Measurements from ENCODE around the gene IFNK.

The IFNK gene

DNA sequence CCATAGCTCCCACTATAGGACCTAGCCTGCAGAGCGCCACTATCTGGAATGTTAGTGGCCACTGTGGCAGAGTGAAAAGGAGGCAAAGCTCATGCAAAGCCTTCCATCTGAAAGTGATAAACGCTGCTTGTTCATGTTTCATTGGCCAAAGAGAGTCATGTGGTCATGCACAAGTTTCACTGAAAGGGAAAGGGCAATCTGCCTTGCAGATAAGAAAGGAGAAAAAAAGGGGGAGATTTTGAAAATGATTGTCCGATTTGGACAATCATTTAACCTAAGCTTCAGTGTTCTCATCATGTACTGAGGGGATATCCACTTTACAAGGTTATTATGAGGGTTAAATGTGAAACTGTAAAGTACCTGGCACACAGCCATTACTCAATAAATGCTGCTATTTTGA, 14.6 kb downstream of the IFNK start:
- no peak for DNase-seq (ENCODE audit: low read depth)

DNA sequence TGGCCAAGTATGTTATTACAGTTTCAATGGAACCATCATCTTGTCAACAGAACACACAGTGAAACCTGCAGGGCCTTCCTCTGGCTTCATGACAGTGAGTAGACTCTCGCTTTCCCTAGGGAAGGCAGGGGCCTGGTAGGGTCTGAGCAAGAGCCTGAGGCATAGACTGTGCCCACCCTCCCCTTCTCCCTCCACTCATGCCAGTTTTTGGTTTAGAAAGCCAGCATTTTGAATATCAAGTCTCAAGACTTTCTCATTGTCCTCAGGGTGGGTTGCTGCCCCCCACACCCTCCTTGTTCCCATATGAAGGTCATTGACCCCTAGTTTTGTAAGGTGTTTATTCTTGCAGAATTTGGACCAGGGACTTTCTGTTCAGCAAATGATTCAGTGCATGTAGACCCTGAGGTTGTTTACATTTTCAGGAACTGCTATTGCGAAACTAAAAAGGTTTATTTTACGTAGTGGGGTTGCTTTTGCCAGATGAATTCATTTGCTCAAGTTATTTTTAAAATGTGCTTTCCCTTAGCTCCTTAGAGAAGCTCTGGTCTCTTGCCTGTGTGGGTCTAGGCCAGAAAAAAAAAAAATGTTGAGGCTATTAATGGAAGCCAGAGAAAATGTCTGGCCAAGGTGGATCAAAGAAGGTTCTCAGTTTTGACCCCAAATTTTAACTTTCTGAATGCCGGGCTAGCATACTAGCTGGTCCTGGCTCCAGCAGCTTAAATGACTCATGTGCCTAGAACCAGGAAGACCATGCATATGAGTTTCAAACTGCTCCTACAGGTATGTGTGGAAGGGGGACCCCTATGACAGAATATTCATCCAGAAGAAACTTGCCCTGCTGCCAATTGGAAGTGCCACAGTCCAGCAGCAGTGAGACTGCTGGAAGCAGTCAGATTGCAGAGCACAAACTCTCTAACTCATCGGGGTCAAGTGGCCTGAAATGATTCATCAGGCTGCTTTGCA, 15.7 kb downstream of the IFNK start:
- DNase-seq (ENCODE audit: low read depth), result no peak

DNA sequence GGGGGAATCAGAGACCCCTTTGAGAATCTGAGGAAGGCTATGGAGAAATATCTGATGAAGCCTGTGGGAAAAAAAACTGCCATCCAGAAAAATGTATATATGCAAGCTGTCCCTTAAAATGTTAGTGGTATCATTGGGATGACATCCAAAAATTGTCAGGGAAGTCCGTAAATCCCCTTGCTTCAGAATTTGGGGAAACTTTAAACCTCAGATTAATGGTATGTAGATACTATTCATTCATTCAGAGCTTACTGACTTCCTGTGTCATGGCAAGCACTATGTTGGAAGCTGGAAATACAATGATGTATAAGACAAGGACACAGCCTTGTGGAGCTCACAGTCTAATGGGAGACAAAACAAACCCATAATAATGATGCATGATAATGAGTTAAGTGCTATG, 16.4 kb downstream of the IFNK start:
- no peak for DNase-seq (ENCODE audit: low read depth)

DNA sequence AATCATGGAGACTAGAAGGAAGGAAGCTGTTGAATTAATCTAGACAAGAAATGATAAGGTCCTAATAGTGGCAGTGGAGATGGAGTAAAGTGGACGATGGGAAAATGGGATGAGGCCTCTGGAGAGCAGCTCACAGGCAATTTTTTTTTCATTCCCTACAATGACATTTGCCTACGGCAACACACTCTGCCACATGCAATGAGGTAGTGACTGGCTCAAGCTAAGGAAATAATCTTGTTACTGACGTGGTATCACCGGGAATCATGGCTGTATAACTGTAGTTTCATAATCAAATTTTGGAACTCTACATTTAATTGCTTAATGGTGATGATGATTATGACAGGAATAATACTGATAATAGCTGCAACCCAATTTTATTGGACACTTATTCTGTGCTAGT, 17.6 kb downstream of the IFNK start:
- no peak for DNase-seq (ENCODE audit: low read depth)

DNA sequence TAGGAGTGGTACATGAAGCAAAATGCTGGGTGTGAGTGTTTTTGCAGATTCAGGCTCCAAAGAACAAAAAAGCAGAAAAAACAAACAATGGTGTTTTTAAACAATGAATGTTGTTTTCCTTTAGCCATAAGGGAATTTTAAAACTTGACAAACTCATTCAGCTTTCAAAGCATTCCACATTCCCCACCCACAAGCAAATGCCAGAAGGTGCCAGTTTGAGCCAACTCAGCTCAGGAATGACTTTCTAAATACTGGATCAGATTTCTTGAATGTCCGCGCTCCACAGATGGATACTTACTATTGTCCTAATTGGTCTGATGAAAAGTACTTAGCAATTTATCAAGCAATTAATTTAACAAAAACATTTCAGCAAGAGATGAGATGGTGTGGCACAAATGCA, 18.4 kb downstream of the IFNK start:
- DNase-seq (ENCODE audit: low read depth), result no peak

DNA sequence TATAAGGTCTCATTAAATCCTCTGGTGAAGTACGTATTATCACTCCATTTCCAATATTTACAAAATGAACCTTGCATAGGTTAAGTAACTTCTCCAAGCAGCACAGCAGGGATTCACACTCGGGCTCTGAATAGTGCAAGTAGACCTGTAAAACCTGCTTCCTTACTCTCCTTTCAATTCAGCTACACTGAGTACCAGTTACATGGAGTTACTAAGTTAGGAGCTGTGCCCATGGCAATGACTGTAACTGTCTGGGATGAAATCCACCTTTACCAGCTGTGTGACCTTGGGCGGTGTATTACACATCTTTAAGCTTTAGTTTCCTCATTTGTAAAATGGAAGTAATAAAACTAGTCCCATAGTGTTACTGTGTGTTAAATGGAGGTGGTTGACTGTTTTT, 21.4 kb downstream of the IFNK start:
- no peak for DNase-seq (ENCODE audit: low read depth)

DNA sequence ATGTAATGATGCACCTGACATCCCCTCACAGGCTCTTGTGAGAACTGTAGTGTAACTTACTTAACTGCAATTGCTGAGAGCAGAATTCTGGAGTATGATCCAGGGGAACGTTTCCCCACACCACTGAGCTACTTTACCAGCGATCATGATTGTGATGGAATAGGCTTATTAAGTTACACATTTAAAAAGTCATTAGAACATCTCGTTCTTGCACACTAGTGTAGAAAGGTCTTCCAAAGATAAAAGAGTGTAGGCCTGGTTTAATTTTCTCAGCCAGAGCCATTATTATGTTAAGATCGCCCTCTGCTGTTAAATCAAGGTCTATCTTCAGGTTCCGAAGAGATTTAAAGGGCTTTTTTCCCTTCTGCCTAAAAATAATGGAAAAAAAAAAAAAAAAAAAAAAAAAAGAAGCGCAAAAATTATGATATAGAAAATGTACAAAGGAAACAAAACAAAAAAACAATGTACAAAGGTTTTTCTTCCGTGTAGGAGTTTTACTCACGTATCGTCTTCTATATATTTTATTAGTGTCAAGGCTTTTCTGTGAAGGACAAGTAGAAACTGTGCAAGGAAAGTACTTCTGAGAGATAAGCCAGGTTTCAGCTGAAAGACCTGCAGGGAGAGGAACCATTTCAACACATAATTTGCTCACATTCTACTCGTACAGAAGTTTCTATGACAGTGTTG, 24.1 kb downstream of the IFNK start:
- DNase-seq (ENCODE audit: low read depth), result no peak

DNA sequence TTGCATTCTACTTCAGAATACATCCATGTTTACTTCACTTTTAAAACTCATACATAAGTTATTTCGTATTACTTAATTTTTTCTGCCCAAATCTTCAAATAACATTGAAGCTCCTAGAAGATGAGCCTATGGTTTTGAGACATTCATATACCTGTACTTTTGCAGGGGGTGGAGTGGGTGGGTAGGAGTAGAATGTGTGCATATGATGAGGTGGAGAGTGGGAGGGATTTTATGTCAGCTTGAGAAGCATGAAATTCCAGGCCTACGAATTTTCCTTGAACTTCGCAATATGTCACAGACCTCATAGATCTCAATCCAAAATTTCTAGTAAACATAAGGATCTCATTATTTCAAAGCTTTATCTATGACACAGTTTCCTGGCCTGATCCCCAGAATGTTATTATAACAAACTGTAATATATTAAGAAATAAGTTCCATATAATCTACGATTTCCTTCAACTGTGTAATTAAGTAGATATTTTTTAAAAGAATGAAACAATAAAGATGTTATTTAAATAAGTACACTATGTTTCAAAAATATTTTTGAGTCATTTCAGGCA, 25.2 kb downstream of the IFNK start:
- no peak for DNase-seq (ENCODE audit: low read depth)

DNA sequence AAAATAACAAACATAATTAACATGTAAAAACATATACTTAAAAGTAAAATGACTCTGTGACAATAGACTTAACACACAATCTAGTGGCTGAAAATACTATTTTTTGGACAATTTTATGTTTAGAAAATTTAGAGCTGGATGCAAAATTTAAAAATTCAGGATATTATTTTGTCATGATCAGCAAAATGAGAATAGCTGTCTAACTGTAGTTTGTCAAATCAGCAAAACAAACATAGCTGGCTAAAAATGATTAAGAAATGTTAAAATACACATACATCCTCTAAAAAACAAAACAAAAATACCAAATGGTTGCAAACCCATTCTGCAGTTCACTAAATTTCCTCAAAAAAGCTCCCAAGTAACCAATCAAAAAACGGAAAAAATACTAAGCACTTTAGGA, 30.6 kb downstream of the IFNK start:
- DNase-seq (ENCODE audit: low read depth), result no peak

DNA sequence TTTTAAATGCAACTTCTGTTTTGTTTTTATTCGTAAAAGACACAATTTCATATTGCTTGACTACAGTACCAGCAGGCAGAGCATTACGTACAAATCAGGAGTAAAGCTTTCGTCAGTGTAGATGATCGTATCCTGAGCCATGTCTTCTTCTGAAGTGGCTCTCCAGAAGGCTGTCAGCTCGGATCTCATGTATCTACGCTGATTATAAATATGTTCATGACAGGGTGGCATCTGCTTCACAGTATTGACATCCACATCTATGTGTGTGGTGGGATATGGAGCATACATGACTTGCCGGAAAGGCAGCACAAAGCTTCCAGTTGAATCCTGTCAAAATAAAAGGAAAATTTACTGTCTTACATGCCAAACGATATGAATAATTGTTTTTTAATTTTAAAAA, 32.4 kb downstream of the IFNK start:
- no peak for DNase-seq (ENCODE audit: low read depth)

DNA sequence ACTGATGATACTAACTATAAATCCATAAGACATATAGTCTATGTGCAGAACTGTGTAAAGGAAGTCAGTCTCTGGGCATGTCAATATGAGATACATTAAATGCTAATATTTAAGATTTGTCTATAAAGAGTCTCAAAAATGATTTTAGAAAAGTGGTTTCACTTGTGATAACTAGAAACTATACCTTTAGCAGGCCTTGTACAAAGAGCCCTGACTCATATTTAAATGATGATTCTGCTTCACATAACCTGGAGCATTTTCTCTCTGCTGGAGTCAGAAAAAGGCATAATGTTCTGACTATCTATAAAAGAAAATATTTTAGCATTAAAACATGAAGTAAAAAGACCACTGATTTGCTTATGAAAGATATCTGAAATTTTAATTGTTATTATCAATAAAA, 34.2 kb downstream of the IFNK start:
- no peak for DNase-seq (ENCODE audit: low read depth)

DNA sequence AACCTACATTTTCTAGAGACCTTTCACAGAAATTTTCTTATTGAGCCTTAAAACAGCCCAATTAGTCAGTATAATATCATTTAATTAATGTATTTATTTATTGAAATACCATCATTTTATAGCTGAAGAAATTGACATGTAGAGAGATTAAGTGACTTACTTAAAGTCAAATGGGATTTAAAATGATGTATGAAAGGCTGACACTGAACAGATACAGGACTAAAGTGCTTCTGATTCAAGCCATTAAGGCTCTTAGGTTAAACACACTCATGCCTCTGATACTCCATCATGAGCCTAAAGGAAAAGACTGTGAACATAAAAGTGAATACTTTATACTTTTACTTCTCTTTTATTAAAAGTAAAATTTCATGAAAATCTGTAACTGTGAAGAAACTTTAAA, 36.4 kb downstream of the IFNK start:
- DNase-seq (ENCODE audit: low read depth), result no peak

DNA sequence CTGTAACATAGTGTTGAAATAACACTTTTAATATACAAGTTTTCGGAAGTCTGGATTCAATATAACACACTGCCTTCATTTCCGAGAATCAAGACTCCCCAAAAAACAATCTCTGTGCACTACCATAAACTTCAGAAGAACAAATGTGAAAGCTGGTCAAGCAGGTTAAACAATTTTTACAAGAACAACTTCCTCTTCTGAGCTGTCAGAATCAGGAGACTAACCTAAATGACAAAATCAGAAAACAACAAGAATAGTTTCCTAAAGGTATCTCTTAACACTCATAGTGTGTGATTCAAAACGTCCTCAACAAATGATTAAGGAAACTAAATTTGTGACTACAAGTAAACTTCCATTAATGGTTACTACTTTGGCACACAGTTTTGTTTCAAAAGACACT, 37.6 kb downstream of the IFNK start:
- no peak for DNase-seq (ENCODE audit: low read depth)

DNA sequence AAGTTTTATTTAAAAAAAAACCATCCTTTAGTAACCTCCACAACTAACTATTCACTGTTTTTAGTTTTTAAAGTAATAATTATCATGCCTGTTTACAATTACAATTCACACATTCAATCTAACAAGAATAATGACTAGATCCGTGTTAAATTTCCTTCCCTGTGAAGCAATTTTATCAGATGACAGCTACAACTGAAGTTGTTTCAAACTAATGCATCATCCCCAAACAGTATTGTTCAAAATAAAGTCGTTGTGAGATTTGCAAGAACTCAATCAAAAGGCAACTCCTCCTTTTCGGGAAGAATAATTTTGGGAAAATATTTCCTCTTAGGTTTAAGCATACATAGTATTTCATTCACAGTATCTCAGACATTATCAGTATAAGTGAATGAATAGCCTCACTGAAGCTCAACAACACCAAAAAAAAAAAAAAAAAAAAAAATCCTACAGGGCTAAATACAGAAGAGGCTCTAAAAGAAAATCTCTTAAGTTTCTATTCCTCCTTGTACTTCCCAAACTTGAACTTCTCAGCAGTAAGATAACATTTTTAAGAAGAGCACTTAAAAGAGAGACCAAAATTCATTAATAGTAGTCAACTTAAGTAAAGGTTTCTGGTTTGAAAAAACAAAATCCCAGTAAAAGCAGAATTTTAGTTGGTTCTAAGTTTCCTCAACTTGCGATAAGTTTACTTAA, 39.8 kb downstream of the IFNK start:
- DNase-seq (ENCODE audit: low read depth), result no peak

DNA sequence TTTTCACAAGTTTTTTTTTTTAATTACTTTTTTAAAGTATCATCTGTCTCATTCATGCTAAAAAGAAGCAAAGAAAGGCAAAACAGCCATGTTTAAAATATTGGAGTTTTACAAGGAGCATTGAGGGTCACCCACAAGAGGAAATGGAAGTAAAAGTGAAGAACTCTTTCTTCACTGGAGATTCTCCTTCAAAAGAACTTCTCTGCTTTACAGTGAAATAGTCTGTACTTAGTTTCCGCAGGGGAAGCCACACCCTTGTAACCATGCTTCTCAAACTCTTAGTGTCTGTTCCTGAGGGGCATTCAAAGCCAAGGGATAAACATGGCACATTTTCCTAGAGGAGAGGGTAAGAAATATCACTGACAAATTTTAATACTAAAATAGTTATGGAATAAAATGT, 40.6 kb downstream of the IFNK start:
- DNase-seq (ENCODE audit: low read depth), result no peak

DNA sequence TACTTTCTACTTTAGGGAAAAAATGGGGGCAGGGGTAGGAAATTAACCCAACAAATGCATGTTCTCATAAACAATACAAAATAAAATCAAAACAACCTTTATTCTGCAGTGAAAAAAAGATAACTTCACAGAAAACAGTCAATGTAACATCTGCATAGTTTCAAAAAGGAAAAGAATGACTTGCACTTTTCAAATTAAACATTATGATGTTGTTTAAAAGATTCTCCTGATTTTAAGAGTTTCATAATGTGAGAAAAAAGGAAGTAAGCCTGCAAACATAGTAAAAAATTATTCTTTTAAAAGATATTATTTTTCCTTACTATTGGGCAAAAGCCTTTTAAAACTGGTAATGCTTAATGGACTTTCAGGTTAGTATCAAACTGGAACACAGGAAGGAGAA, 41.6 kb downstream of the IFNK start:
- DNase-seq (ENCODE audit: low read depth), result no peak

DNA sequence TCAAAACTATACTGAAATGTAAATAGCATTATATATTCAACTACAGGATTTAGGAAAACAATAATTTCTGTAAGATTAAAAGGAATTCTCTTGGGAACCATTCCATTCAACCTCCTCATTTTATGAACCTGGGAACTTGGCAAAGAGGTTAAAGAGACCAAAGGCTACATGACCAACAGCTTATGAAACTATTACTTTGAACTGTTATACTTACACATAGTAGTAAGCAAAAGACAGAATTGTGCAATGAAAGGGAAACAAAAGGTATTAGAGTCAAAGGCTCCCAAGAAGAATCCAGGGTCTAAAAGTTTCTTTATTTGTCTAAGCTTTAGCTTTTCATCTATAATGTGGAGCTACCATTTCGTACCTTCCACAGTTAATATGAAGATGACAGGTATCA, 42.0 kb downstream of the IFNK start:
- DNase-seq (ENCODE audit: low read depth), result no peak

DNA sequence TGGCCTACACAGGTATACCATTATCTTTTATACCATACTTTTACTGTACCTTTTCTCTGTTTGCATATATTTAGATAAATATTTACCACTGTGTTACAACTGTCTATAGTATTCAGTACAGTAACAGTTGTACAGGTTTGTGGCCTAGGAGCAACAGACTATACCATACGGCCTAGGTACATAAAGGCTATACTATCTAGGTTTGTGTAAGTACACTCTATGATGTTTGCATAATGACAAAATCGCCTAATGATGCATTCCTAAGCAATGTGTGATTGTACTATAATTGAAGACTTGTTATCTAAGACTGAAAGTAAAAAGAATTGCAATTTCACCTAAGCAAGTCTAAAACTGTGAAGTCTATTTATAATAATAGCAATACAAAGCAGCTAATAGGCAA, 45.3 kb downstream of the IFNK start:
- DNase-seq (ENCODE audit: low read depth), result no peak

DNA sequence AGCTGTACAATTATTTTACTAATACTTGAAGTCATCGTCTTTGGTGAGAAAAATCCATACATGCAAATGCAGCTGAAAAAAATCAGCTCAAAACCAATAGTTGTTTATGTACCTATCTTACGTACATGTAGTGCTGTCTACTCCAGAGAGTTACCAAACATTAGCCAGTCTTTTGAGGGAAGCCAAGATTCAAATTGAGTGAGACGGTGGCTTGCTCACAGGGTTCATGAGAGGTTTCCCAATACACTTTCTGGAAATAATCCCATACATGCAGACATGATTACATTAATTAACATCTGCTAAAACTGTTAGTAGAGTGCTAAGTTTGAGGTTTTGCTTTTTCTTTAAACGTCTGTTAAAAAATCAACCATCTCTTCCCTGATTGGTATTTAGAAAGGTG, 46.9 kb downstream of the IFNK start:
- no peak for DNase-seq (ENCODE audit: low read depth)

DNA sequence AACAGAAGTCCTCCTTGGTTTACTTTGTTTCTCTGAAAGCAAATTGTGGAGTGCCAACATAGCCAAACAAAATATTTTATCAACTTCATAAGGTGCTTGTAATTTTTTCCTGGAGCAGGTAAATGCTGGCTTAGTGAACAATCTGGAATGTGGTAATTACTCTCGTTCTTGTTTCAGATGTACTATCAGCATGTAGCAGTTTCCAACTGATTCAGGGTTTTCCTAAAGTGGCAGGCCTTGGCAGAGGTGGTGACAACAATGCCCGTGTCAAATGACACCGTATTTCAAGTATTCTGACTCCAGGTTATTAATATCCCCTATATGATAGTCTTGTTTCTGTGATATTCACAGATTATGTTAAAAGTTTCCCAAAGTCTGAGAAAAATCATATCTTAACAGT, 48.0 kb downstream of the IFNK start:
- DNase-seq (ENCODE audit: low read depth), result no peak

DNA sequence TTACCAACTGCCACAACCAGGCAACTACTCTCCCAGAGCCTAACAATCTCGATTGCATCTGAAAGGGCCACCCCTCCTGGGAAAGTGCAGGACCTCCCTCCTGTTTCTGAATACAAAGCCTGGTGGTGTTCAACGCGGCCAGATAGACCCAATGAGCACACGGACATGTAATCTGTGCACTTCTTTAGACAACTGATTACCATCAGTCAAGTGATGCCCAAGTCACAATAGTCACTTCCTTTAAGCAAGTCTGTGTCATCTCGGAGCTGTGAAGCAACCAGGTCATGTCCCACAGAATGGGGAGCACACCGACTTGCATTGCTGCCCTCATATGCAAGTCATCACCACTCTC, 48.5 kb downstream of the IFNK start:
- DNase-seq (ENCODE audit: low read depth), result peak; percentile 55

DNA sequence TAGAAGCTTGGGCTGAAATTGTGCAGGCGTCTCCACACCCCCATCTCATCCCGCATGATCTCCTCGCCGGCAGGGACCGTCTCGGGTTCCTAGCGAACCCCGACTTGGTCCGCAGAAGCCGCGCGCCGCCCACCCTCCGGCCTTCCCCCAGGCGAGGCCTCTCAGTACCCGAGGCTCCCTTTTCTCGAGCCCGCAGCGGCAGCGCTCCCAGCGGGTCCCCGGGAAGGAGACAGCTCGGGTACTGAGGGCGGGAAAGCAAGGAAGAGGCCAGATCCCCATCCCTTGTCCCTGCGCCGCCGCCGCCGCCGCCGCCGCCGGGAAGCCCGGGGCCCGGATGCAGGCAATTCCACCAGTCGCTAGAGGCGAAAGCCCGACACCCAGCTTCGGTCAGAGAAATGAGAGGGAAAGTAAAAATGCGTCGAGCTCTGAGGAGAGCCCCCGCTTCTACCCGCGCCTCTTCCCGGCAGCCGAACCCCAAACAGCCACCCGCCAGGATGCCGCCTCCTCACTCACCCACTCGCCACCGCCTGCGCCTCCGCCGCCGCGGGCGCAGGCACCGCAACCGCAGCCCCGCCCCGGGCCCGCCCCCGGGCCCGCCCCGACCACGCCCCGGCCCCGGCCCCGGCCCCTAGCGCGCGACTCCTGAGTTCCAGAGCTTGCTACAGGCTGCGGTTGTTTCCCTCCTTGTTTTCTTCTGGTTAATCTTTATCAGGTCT, 49.0 kb downstream of the IFNK start, which contains the start of gene C9orf72:
C9orf72 (minus strand) TSS at position 564 of the 716 bp plus-strand sequence. CDS start 6,361 bp downstream, outside the sequence.
- peak; percentile 89 for DNase-seq (ENCODE audit: low read depth)

Measured in stimulated activated CD4-positive, alpha-beta T cell treated with anti-CD3 and anti-CD28 coated beads, Interleukin-2, amount 100 ng/mL, for 4 hours (primary cell).